ENCODE data around the gene RFX7.

The RFX7 gene

GRCh38 chr15:56042498-56042897 is 201.2 kb downstream of the RFX7 start:
- DNase-seq, result peak; percentile 14

GRCh38 chr15:56042031-56042430 is 201.6 kb downstream of the RFX7 start:
- DNase-seq, result no peak

- peak; percentile 96 for DNase-seq
Observed at GRCh38 chr15:56040081-56041035, 203.3 kb downstream of the RFX7 start.

- DNase-seq, result no peak
Observed at GRCh38 chr15:56038707-56039106, 205.0 kb downstream of the RFX7 start.

- peak; percentile 47 for DNase-seq
Observed at GRCh38 chr15:56038015-56038414, 205.7 kb downstream of the RFX7 start.

Data from EL (cell line).